NCI-H2081 (cell line): ENCODE measurements around the gene FGFR2.

Source experiments
- DNase-seq, 2 experiments: peaks; one replicate each; lab custom pipeline; 2025; lab: John Stamatoyannopoulos, UW

Gene FGFR2

GRCh38 chr10:121450247-121450646 lies 148.0 kb downstream of the FGFR2 start:
- DNase-seq: no peak

GRCh38 chr10:121449482-121449924 lies 148.7 kb downstream of the FGFR2 start:
- DNase-seq: no peak

- no peak for DNase-seq
These were observed 149.3 kb downstream of the FGFR2 start for GRCh38 chr10:121448766-121449421.

GRCh38 chr10:121444520-121445165 lies 153.6 kb downstream of the FGFR2 start:
- DNase-seq: no peak

GRCh38 chr10:121442086-121442935 lies 155.9 kb downstream of the FGFR2 start:
- no peak for DNase-seq

GRCh38 chr10:121440461-121440860 lies 157.8 kb downstream of the FGFR2 start:
- DNase-seq: no peak

- DNase-seq: no peak
These were observed 159.9 kb downstream of the FGFR2 start for GRCh38 chr10:121438333-121438732.

GRCh38 chr10:121437596-121437995 lies 160.6 kb downstream of the FGFR2 start:
- no peak for DNase-seq

- no peak for DNase-seq
These were observed 161.5 kb downstream of the FGFR2 start for GRCh38 chr10:121436630-121437341.

- DNase-seq: no peak
These were observed 162.0 kb downstream of the FGFR2 start for GRCh38 chr10:121436281-121436629.

GRCh38 chr10:121435099-121435875 lies 163.0 kb downstream of the FGFR2 start:
- DNase-seq: no peak

- no peak for DNase-seq
These were observed 164.3 kb downstream of the FGFR2 start for GRCh38 chr10:121433965-121434364.

GRCh38 chr10:121428867-121429266 lies 169.4 kb downstream of the FGFR2 start:
- no peak for DNase-seq
